MM.1S (cell line): ENCODE results near the gene METTL9.

Experiments used
- EZH2 ChIP-seq: fragments of 300-600 bp; sonication (generic); optimal IDR thresholded peaks from 2 replicates; pipeline ENCODE3; 2017; ENCODE audit warnings: low read depth, mild to moderate bottlenecking, antibody characterized with exemption, low read length, mixed read lengths
- EZH2phosphoT487 ChIP-seq: fragments of 300-600 bp; sonication (generic); IDR thresholded peaks from 2 replicates; pipeline ENCODE4 v1.6.1; 2018; ENCODE audit warnings: antibody characterized with exemption, low read length
- TF ChIP-seq, protein P1 (sequence below): fragments of 300-600 bp; sonication (generic); IDR thresholded peaks from 2 replicates; pipeline ENCODE4 v1.5.1; 2016; ENCODE audit warnings: antibody characterized with exemption, low read length, mixed read lengths

GRCh38 chr16:21663889-21664647, 64.7 kb downstream of the METTL9 start, which contains the start of gene OTOA:
- TF ChIP-seq EZH2phosphoT487 = no peak
- TF ChIP-seq, protein P1, sequence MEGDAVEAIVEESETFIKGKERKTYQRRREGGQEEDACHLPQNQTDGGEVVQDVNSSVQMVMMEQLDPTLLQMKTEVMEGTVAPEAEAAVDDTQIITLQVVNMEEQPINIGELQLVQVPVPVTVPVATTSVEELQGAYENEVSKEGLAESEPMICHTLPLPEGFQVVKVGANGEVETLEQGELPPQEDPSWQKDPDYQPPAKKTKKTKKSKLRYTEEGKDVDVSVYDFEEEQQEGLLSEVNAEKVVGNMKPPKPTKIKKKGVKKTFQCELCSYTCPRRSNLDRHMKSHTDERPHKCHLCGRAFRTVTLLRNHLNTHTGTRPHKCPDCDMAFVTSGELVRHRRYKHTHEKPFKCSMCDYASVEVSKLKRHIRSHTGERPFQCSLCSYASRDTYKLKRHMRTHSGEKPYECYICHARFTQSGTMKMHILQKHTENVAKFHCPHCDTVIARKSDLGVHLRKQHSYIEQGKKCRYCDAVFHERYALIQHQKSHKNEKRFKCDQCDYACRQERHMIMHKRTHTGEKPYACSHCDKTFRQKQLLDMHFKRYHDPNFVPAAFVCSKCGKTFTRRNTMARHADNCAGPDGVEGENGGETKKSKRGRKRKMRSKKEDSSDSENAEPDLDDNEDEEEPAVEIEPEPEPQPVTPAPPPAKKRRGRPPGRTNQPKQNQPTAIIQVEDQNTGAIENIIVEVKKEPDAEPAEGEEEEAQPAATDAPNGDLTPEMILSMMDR = no peak
- no peak for TF ChIP-seq EZH2
